Activated CD4-positive, CD25-positive, alpha-beta regulatory T cell (primary cell): Measurements from ENCODE around the gene GSTCD.
"Not testable (repeated sequence)": the region's sequence is repeated elsewhere in the genome, so short reads cannot be mapped to it uniquely, and the experiment has no call there.

Source experiments
- DNase-seq, 4 experiments: peaks; one replicate each; lab custom pipeline; 2025; lab: John Stamatoyannopoulos, UW

The GSTCD gene

GRCh38 chr4:105714932-105715331, 6.3 kb downstream of the GSTCD start:
- no peak for DNase-seq

GRCh38 chr4:105715692-105716278, 7.2 kb downstream of the GSTCD start:
- DNase-seq: no peak

GRCh38 chr4:105719204-105719603, 10.6 kb downstream of the GSTCD start:
- no peak for DNase-seq

- DNase-seq: no peak
Observed at GRCh38 chr4:105725623-105726022, 17.0 kb downstream of the GSTCD start.

- not testable (repeated sequence) for DNase-seq
Observed at GRCh38 chr4:105729895-105730294, 21.3 kb downstream of the GSTCD start.

- not testable (repeated sequence) for DNase-seq
Observed at GRCh38 chr4:105735217-105735616, 26.6 kb downstream of the GSTCD start.

GRCh38 chr4:105741548-105741947, 33.0 kb downstream of the GSTCD start:
- DNase-seq: no peak

GRCh38 chr4:105748222-105748621, 39.6 kb downstream of the GSTCD start:
- DNase-seq: no peak

GRCh38 chr4:105751718-105752299, 43.2 kb downstream of the GSTCD start:
- DNase-seq: no peak

- no peak for DNase-seq
Observed at GRCh38 chr4:105753361-105753760, 44.8 kb downstream of the GSTCD start.

GRCh38 chr4:105755375-105755774, 46.8 kb downstream of the GSTCD start:
- no peak for DNase-seq

GRCh38 chr4:105758958-105759357, 50.4 kb downstream of the GSTCD start:
- DNase-seq: no peak

- no peak for DNase-seq
Observed at GRCh38 chr4:105765690-105766407, 57.3 kb downstream of the GSTCD start.

- DNase-seq: no peak
Observed at GRCh38 chr4:105767579-105767978, 59.0 kb downstream of the GSTCD start.

GRCh38 chr4:105770524-105770923, 61.9 kb downstream of the GSTCD start:
- not testable (repeated sequence) for DNase-seq

GRCh38 chr4:105772065-105772464, 63.5 kb downstream of the GSTCD start:
- DNase-seq: not testable (repeated sequence)

- DNase-seq: not testable (repeated sequence)
Observed at GRCh38 chr4:105775760-105776415, 67.3 kb downstream of the GSTCD start.

- no peak for DNase-seq
Observed at GRCh38 chr4:105780176-105780575, 71.6 kb downstream of the GSTCD start.

GRCh38 chr4:105784761-105785160, 76.2 kb downstream of the GSTCD start:
- DNase-seq: no peak

GRCh38 chr4:105785792-105786191, 77.2 kb downstream of the GSTCD start:
- DNase-seq: no peak

- DNase-seq: no peak
Observed at GRCh38 chr4:105786748-105787147, 78.2 kb downstream of the GSTCD start.

GRCh38 chr4:105797225-105797624, 88.6 kb downstream of the GSTCD start:
- no peak for DNase-seq
